ENCODE results near the gene ATP6V0A1. TPM values are rescaled to one million over a fixed set of nuclear protein-coding genes. Genes with fewer than 3 reads are reported as not detected.
"Not testable (repeated sequence)": the region's sequence is repeated elsewhere in the genome, so short reads cannot be mapped to it uniquely, and the experiment has no call there.

The ATP6V0A1 gene
- total RNA-seq, 4 donors from 2014 or later, result 81.6 to 126 (median 96.6) TPM

DNA sequence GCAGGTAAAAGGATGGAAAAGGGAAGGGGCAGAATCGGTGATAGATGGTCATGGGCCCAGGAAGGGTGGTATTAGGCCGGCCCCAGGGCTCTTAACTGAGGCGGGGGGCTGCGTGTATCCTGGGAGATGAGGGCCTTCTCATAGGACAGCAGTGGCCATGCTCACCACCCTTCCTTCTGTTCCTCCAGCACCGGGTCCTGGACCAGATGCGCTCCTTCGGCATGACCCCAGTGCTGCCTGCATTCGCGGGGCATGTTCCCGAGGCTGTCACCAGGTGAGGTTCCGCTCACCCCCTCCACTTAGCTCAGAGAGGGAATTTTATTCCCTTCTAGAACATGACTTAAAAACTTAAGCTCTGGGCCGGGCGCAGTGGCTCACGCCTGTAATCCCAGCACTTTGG lies 79.8 kb downstream of the ATP6V0A1 start:
- H3K27me3 ChIP-seq, result no peaks in the 10 kb centered on the region
- no peak overlapping the region for H3K4me3 ChIP-seq
- DNase-seq (ENCODE audit: low spot score in 2 of 2), result no peak
- peaks cover 3 to 28% (median 13%) of the 10 kb centered on the region in 4 donors for H3K4me1 ChIP-seq
- H3K36me3 ChIP-seq, result peaks cover 2 to 57% (median 9%) of the 10 kb centered on the region in 3 donors
- no peak overlapping the region for H3K27ac ChIP-seq
- H3K9me3 ChIP-seq, result no peaks in the 10 kb centered on the region
- WGBS, 2 donors, result 95% methylated on average over 14 of the region's 14 CpGs
- no peak for TF ChIP-seq EP300 (IDR thresholded peaks at IDR 0.05)
- no peak for TF ChIP-seq POLR2A (IDR thresholded peaks at IDR 0.05)
- TF ChIP-seq, protein P1, sequence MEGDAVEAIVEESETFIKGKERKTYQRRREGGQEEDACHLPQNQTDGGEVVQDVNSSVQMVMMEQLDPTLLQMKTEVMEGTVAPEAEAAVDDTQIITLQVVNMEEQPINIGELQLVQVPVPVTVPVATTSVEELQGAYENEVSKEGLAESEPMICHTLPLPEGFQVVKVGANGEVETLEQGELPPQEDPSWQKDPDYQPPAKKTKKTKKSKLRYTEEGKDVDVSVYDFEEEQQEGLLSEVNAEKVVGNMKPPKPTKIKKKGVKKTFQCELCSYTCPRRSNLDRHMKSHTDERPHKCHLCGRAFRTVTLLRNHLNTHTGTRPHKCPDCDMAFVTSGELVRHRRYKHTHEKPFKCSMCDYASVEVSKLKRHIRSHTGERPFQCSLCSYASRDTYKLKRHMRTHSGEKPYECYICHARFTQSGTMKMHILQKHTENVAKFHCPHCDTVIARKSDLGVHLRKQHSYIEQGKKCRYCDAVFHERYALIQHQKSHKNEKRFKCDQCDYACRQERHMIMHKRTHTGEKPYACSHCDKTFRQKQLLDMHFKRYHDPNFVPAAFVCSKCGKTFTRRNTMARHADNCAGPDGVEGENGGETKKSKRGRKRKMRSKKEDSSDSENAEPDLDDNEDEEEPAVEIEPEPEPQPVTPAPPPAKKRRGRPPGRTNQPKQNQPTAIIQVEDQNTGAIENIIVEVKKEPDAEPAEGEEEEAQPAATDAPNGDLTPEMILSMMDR (IDR thresholded peaks at IDR 0.05), result no peak

DNA sequence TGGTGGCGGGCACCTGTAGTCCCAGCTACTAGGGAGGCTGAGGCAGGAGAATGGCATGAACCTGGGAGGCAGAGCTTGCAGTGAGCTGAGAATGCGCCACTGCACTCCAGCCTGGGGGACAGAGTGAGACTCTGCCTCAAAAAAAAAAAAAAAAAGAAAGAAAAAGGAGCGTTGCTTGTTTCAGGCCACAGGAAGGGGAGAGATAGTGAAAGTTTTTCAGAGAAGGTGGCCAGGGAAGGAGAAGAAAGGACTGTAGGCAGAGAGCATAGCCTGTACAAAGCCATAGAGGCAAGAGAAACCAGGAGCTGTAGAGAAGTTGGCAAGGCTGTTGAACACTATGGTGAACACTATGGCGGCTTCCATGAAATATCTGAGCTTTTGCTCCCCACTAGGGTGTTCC lies 81.9 kb downstream of the ATP6V0A1 start:
- not testable (repeated sequence) for H3K9me3 ChIP-seq; H3K4me3 ChIP-seq; H3K27ac ChIP-seq; DNase-seq (ENCODE audit: low spot score in 2 of 2); H3K27me3 ChIP-seq
- WGBS, 2 donors, result 85 to 88% methylated on average over 4 of the region's 4 CpGs
- Histone ChIP-seq H3K36me3 (peaks cover 2 to 75% (median 9%) of the 10 kb centered on the region in 3 donors), H3K4me1 (peaks cover 3 to 20% (median 10%) of the 10 kb centered on the region in 4 donors)

DNA sequence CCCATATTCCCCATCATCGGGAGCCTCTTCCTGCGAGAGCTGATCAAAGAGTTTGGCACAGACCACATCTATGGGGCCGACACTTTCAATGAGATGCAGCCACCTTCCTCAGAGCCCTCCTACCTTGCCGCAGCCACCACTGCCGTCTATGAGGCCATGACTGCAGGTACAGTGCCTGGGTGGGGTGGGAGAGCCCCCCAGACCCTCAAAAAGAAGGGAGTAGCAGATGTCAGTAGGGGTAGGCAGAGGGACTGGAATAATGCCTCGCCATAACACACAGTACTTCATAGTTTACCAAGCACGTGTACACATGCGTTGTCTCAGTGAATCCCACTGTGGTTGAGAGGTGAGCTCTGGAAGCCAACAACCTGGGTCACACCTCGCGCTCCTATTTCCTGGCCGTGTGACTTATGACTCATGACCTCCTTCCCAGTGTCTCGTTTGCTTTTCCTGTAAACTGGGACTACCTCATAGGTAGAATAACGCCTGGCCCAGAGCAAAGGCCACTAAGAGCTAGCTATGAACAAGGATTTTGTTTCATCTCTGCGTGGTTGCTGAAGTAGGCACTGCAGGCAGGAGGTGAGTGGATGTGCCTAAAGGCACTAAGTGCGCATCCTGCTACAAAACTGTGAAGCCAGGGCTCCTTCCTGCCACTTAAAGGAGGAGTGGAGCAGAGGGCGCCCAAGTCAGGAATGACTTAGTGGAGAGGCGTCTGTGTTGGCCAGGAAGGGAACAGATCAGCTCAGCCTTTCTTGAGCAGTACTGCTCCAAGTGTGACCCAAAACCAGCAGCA lies 82.6 kb downstream of the ATP6V0A1 start:
- 75 to 86% methylated on average over 17 of the region's 17 CpGs for WGBS, 2 donors
- peaks cover 2 to 75% (median 9%) of the 10 kb centered on the region in 3 donors for H3K36me3 ChIP-seq
- H3K27ac ChIP-seq, result no peak overlapping the region

DNA sequence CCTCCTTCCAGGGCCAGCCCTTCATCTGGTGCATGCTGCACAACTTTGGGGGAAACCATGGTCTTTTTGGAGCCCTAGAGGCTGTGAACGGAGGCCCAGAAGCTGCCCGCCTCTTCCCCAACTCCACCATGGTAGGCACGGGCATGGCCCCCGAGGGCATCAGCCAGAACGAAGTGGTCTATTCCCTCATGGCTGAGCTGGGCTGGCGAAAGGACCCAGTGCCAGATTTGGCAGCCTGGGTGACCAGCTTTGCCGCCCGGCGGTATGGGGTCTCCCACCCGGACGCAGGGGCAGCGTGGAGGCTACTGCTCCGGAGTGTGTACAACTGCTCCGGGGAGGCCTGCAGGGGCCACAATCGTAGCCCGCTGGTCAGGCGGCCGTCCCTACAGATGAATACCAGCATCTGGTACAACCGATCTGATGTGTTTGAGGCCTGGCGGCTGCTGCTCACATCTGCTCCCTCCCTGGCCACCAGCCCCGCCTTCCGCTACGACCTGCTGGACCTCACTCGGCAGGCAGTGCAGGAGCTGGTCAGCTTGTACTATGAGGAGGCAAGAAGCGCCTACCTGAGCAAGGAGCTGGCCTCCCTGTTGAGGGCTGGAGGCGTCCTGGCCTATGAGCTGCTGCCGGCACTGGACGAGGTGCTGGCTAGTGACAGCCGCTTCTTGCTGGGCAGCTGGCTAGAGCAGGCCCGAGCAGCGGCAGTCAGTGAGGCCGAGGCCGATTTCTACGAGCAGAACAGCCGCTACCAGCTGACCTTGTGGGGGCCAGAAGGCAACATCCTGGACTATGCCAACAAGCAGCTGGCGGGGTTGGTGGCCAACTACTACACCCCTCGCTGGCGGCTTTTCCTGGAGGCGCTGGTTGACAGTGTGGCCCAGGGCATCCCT lies 84.8 kb downstream of the ATP6V0A1 start:
- TF ChIP-seq EP300 (IDR thresholded peaks at IDR 0.05) (no peak), POLR2A (IDR thresholded peaks at IDR 0.05) (no peak)
- TF ChIP-seq, protein P1 (IDR thresholded peaks at IDR 0.05), result no peak
- WGBS, 2 donors, result 90 to 94% methylated on average over 12 to 38 of the region's 39 CpGs
- H3K4me3 ChIP-seq, result no peak overlapping the region
- no peak overlapping the region for H3K27ac ChIP-seq
- no peaks in the 10 kb centered on the region for H3K27me3 ChIP-seq
- H3K9me3 ChIP-seq, result no peaks in the 10 kb centered on the region
- peaks cover 2 to 76% (median 9%) of the 10 kb centered on the region in 3 donors for H3K36me3 ChIP-seq
- no peak for DNase-seq (ENCODE audit: low spot score in 2 of 2)
- peaks cover 0 to 9% (median 1%) of the 10 kb centered on the region in 4 donors for H3K4me1 ChIP-seq

More for the DNA sequence above, 82.6 kb downstream of the ATP6V0A1 start:
- Histone ChIP-seq H3K4me1 (peaks cover 3 to 18% (median 9%) of the 10 kb centered on the region in 4 donors), H3K9me3 (no peaks in the 10 kb centered on the region), H3K27me3 (no peaks in the 10 kb centered on the region), H3K4me3 (no peak overlapping the region)
- no peak for DNase-seq (ENCODE audit: low spot score in 2 of 2)
- no peak for TF ChIP-seq POLR2A (IDR thresholded peaks at IDR 0.05)
- TF ChIP-seq EP300 (IDR thresholded peaks at IDR 0.05), result no peak
- TF ChIP-seq, protein P1 (IDR thresholded peaks at IDR 0.05), result no peak

DNA sequence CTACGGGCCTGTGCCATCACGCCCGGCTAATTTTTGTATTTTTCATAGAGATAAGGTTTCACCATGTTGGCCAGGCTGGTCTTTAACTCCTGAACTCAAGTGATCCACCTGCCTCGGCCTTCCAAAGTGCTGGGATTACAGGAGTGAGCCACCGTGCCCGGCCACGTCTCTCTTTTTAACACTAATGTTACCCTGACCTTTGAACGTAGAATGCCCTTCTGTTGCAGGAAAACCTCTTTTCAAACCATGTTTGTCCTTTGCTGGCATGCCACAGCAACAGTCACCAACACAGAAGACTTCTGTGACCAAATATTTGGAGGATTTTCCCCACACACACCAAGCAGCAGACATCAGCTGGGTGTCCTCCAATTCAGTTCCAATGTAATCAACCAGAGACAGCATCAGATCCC lies 86.2 kb downstream of the ATP6V0A1 start:
- WGBS, 2 donors, result 62 to 67% methylated on average over 8 of the region's 8 CpGs
- no peaks in the 10 kb centered on the region for H3K27me3 ChIP-seq
- no peak for DNase-seq (ENCODE audit: low spot score in 2 of 2)

DNA sequence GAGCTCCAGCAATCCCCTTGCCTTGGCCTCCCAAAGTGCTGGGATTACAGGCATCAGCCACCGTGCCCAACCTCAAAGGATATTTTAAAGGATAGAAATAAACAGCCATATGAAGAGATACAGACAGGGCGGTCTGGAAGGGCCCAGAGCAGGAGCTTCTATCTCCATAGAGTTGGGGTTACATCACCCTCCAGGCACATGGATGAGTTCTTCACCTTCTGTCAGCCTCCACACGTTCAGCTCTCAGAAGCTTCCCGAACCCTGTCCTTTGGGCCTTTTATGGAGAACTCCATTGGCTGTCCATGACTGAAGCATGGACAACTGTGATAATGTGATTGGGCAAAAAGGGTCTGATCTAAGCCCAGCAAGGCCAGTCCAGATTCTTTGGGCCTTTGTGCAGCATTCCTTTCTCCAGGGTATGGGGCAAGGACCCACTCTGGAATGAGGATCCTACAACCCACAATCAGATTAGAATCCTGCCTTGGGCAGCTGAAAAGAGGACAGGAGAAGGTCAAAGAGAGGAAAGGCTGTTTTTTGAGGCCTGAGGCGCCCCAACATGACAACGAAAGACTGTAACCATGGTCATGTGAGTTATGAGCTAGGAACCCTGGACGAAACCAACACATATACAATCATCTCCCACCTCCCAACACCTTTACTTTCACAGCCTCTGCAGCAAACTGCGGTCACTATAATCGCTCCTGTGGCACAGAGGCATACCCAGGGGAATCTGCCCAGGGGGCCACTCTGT lies 87.3 kb downstream of the ATP6V0A1 start:
- not testable (repeated sequence) for H3K27me3 ChIP-seq; H3K9me3 ChIP-seq; H3K4me3 ChIP-seq; H3K27ac ChIP-seq; DNase-seq (ENCODE audit: low spot score in 2 of 2)
- peaks cover 0 to 14% (median 4%) of the 10 kb centered on the region in 4 donors for H3K4me1 ChIP-seq
- WGBS, 2 donors, result 84 to 85% methylated on average over 9 of the region's 9 CpGs
- peaks cover 0 to 53% (median 2%) of the 10 kb centered on the region in 3 donors for H3K36me3 ChIP-seq

More for the DNA sequence above, 86.2 kb downstream of the ATP6V0A1 start:
- Histone ChIP-seq H3K4me1 (peaks cover 0 to 14% (median 4%) of the 10 kb centered on the region in 4 donors), H3K9me3 (no peaks in the 10 kb centered on the region), H3K36me3 (peaks cover 0 to 63% (median 2%) of the 10 kb centered on the region in 3 donors), H3K4me3 (no peak overlapping the region), H3K27ac (no peak overlapping the region)
- no peak for TF ChIP-seq POLR2A (IDR thresholded peaks at IDR 0.05)
- TF ChIP-seq, protein P1 (IDR thresholded peaks at IDR 0.05), result no peak

Measured in tibial nerve (tissue), 4 donors.